Lower leg skin (tissue), 3 donors: ENCODE data around the gene HAUS2.

Experiments
- CTCF ChIP-seq, 3 donors: fragments of 450-650 bp; IDR thresholded peaks; one replicate each; pipeline ENCODE4 v1.5.1; 2016; ENCODE audit warnings: antibody characterized with exemption in 3 of 3, mild to moderate bottlenecking in 3 of 3, moderate library complexity in 2 of 3
- POLR2A ChIP-seq, 2 donors: fragments of 450-650 bp; IDR thresholded peaks; one replicate each; pipeline ENCODE4 v1.6.1; 2016 to 2017; ENCODE audit warnings: antibody characterized with exemption in 2 of 2, mild to moderate bottlenecking in 1 of 2, moderate library complexity in 1 of 2

GRCh38 chr15:42593143-42593542, 44.5 kb downstream of the HAUS2 start:
- TF ChIP-seq CTCF (IDR thresholded peaks at IDR 0.05) = no peak
- no peak for TF ChIP-seq POLR2A (IDR thresholded peaks at IDR 0.05)
